GM12878 (cell line): Measurements from ENCODE around the gene TES.

ENCODE experiments used
- POLR2A ChIP-seq: IDR thresholded peaks from 2 replicates; pipeline ENCODE4 v1.6.1; 2011; ENCODE audit warnings: low read depth, mild to moderate bottlenecking, low read length
- RBBP5 ChIP-seq: fragments of 200-600 bp; sonication (generic); conservative IDR thresholded peaks from 2 replicates; pipeline ENCODE4 v1.6.1; 2016

DNA sequence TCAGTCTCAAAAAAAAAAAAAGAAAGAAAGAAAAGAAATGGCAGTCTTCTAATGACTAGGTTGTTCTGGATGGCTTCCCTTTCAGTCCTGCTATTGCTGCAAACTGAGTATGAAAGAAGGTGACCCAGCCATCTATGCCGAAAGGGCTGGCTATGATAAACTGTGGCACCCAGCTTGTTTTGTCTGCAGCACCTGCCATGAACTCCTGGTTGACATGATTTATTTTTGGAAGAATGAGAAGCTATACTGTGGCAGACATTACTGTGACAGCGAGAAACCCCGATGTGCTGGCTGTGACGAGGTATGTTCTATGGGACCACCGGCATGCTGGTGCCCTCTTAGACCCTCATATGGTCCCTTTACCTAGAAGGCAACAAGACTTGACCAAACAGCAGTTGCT lies 41.3 kb downstream of the TES start:
- TF ChIP-seq POLR2A, result no peak
- TF ChIP-seq RBBP5, result no peak
